Ishikawa (cell line): Measurements from ENCODE around the gene DCAF17.

ENCODE experiments used
- CEBPB ChIP-seq: IDR thresholded peaks from 2 replicates; pipeline ENCODE4 v1.6.1; 2012
- EP300 ChIP-seq: IDR thresholded peaks from 2 replicates; pipeline ENCODE4 v1.6.1; 2012; ENCODE audit warnings: borderline replicate concordance
- NFIC ChIP-seq: IDR thresholded peaks from 2 replicates; pipeline ENCODE4 v1.6.1; 2012
- RAD21 ChIP-seq: IDR thresholded peaks from 2 replicates; pipeline ENCODE4 v1.6.1; 2012; ENCODE audit warnings: low read depth
- TAF1 ChIP-seq: IDR thresholded peaks from 2 replicates; pipeline ENCODE4 v1.6.1; 2012; ENCODE audit warnings: low read depth, mild to moderate bottlenecking
- TCF12 ChIP-seq: IDR thresholded peaks from 2 replicates; pipeline ENCODE4 v1.6.1; 2012; ENCODE audit warnings: low read depth
- YY1 ChIP-seq: IDR thresholded peaks from 2 replicates; pipeline ENCODE4 v1.6.1; 2012; ENCODE audit warnings: low read depth
- TF ChIP-seq, protein P1 (sequence below): IDR thresholded peaks from 2 replicates; pipeline ENCODE4 v1.6.1; 2012
- TF ChIP-seq, protein P2 (sequence below): IDR thresholded peaks from 2 replicates; pipeline ENCODE4 v1.6.1; 2012; ENCODE audit warnings: low read depth, mild to moderate bottlenecking
- TF ChIP-seq, protein P3 (sequence below): IDR thresholded peaks from 2 replicates; pipeline ENCODE4 v1.6.1; 2012

DNA sequence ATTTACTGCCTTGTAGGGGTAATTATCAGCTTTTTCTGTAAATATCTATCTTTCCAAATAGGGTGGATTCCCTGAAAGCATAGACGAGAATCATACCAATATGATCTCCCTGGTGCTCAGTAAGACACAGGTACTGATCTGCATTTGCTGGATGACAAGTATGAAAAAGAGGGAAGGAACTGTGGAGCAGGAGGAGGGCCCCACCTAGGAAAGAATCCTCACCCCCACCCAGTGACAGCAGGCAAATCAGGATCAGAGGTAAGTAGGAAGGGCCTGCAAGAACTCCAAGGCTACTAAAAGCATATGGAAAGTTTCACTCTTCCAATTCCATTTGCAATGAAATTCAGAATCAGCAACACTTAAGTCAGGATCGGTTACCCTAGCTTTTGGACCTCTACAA is 42.5 kb upstream of the DCAF17 start:
- TF ChIP-seq, protein P1, sequence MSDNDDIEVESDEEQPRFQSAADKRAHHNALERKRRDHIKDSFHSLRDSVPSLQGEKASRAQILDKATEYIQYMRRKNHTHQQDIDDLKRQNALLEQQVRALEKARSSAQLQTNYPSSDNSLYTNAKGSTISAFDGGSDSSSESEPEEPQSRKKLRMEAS: no peak
- TF ChIP-seq YY1: no peak
- no peak for TF ChIP-seq NFIC
- no peak for TF ChIP-seq CEBPB
- TF ChIP-seq TCF12: no peak
- no peak for TF ChIP-seq TAF1
- TF ChIP-seq, protein P2, sequence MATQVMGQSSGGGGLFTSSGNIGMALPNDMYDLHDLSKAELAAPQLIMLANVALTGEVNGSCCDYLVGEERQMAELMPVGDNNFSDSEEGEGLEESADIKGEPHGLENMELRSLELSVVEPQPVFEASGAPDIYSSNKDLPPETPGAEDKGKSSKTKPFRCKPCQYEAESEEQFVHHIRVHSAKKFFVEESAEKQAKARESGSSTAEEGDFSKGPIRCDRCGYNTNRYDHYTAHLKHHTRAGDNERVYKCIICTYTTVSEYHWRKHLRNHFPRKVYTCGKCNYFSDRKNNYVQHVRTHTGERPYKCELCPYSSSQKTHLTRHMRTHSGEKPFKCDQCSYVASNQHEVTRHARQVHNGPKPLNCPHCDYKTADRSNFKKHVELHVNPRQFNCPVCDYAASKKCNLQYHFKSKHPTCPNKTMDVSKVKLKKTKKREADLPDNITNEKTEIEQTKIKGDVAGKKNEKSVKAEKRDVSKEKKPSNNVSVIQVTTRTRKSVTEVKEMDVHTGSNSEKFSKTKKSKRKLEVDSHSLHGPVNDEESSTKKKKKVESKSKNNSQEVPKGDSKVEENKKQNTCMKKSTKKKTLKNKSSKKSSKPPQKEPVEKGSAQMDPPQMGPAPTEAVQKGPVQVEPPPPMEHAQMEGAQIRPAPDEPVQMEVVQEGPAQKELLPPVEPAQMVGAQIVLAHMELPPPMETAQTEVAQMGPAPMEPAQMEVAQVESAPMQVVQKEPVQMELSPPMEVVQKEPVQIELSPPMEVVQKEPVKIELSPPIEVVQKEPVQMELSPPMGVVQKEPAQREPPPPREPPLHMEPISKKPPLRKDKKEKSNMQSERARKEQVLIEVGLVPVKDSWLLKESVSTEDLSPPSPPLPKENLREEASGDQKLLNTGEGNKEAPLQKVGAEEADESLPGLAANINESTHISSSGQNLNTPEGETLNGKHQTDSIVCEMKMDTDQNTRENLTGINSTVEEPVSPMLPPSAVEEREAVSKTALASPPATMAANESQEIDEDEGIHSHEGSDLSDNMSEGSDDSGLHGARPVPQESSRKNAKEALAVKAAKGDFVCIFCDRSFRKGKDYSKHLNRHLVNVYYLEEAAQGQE: no peak
- TF ChIP-seq EP300: no peak
- TF ChIP-seq, protein P3, sequence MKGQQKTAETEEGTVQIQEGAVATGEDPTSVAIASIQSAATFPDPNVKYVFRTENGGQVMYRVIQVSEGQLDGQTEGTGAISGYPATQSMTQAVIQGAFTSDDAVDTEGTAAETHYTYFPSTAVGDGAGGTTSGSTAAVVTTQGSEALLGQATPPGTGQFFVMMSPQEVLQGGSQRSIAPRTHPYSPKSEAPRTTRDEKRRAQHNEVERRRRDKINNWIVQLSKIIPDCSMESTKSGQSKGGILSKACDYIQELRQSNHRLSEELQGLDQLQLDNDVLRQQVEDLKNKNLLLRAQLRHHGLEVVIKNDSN: no peak
- TF ChIP-seq RAD21: no peak
